ENCODE data around the gene LAMA3.

The LAMA3 gene

GRCh38 chr18:23803755-23804154 lies 114.5 kb downstream of the LAMA3 start:
- DNase-seq (ENCODE audit: low read depth), result no peak
- H3K4me3 ChIP-seq (ENCODE audit: low read depth, low read length), result no peak overlapping the region
- no peak for TF ChIP-seq CTCF (IDR thresholded peaks at IDR 0.05; ENCODE audit: low read depth, low read length, missing control alignments)

GRCh38 chr18:23805898-23806297 lies 116.6 kb downstream of the LAMA3 start:
- H3K4me3 ChIP-seq (ENCODE audit: low read depth, low read length), result no peak overlapping the region
- no peak for TF ChIP-seq CTCF (IDR thresholded peaks at IDR 0.05; ENCODE audit: low read depth, low read length, missing control alignments)
- DNase-seq (ENCODE audit: low read depth), result no peak

GRCh38 chr18:23809415-23809814 lies 120.2 kb downstream of the LAMA3 start:
- DNase-seq (ENCODE audit: low read depth), result no peak
- H3K4me3 ChIP-seq (ENCODE audit: low read depth, low read length), result no peak overlapping the region
- no peak for TF ChIP-seq CTCF (IDR thresholded peaks at IDR 0.05; ENCODE audit: low read depth, low read length, missing control alignments)

GRCh38 chr18:23810396-23810795 lies 121.1 kb downstream of the LAMA3 start:
- DNase-seq (ENCODE audit: low read depth), result peak; percentile 22
- no peak for TF ChIP-seq CTCF (IDR thresholded peaks at IDR 0.05; ENCODE audit: low read depth, low read length, missing control alignments)
- no peak overlapping the region for H3K4me3 ChIP-seq (ENCODE audit: low read depth, low read length)

GRCh38 chr18:23811176-23811575 lies 121.9 kb downstream of the LAMA3 start:
- no peak overlapping the region for H3K4me3 ChIP-seq (ENCODE audit: low read depth, low read length)
- DNase-seq (ENCODE audit: low read depth), result no peak
- TF ChIP-seq CTCF (IDR thresholded peaks at IDR 0.05; ENCODE audit: low read depth, low read length, missing control alignments), result no peak

GRCh38 chr18:23812546-23813440 lies 123.5 kb downstream of the LAMA3 start:
- TF ChIP-seq CTCF (IDR thresholded peaks at IDR 0.05; ENCODE audit: low read depth, low read length, missing control alignments), result peak; percentile 21
- H3K4me3 ChIP-seq (ENCODE audit: low read depth, low read length), result no peak overlapping the region
- no peak for DNase-seq (ENCODE audit: low read depth)
